CD14-positive monocyte (primary cell): Measurements from ENCODE around the gene NAPSA. TPM values are rescaled to one million over a fixed set of nuclear protein-coding genes. Genes with fewer than 3 reads are reported as not detected.

Experiments used
- DNase-seq, 3 donors: peaks; one replicate each; pipeline ENCODE4 v3.0.0-alpha.2; 2011 to 2022
- H2AFZ ChIP-seq: 2 replicates; pipeline ENCODE4 v1.6.0; 2012; ENCODE audit warnings: mild to moderate bottlenecking, low read depth, low read length, inconsistent platforms; ENCODE audit not compliant: insufficient read depth, poor library complexity, severe bottlenecking
- H3K27ac ChIP-seq, 2 donors: 1 replicate in 1 of 2; 2 replicates in 1 of 2; pipeline ENCODE4 v1.5.1; 2012 to 2013; ENCODE audit warnings: low read length in 2 of 2, control low read depth in 1 of 2, inconsistent platforms in 1 of 2, low read depth in 1 of 2, mild to moderate bottlenecking in 1 of 2
- H3K27me3 ChIP-seq, 2 donors: one replicate each; pipeline versions ENCODE4 v1.6.0 to v1.6.1; 2011 to 2013; ENCODE audit warnings: low read length in 2 of 2; ENCODE audit not compliant: control insufficient read depth in 2 of 2, insufficient read depth in 2 of 2
- H3K36me3 ChIP-seq, 2 donors: replicated peaks in 1 of 2; 1 replicate in 1 of 2; 2 replicates in 1 of 2; pipeline versions ENCODE4 v1.5.1 to v1.6.1; 2012 to 2013; ENCODE audit warnings: low read length in 2 of 2, control low read depth in 1 of 2, inconsistent platforms in 1 of 2, mild to moderate bottlenecking in 1 of 2; ENCODE audit not compliant: insufficient read depth in 2 of 2, control insufficient read depth in 1 of 2
- H3K4me1 ChIP-seq, 2 donors: 1 replicate in 1 of 2; 2 replicates in 1 of 2; pipeline versions ENCODE4 v1.5.1 to v1.6.1; 2012 to 2013; ENCODE audit warnings: low read length in 2 of 2, control low read depth in 1 of 2, inconsistent platforms in 1 of 2, mild to moderate bottlenecking in 1 of 2, moderate library complexity in 1 of 2; ENCODE audit not compliant: insufficient read depth in 2 of 2, control insufficient read depth in 1 of 2
- H3K4me2 ChIP-seq: replicated peaks from 2 replicates; pipeline ENCODE3; 2012; ENCODE audit warnings: low read length, moderate library complexity, mild to moderate bottlenecking; ENCODE audit not compliant: poor library complexity, severe bottlenecking; ENCODE audit errors: extremely low read depth
- H3K4me3 ChIP-seq, 3 experiments: fragments of 200-600 bp in 1 of 3; sonication (generic) in 1 of 3; replicated peaks in 1 of 3; 1 replicate in 2 of 3; 2 replicates in 1 of 3; pipeline ENCODE4 v1.5.1; 2011 to 2013; ENCODE audit warnings: low read length in 3 of 3, mild to moderate bottlenecking in 3 of 3, control low read depth in 2 of 3, low read depth in 2 of 3, inconsistent platforms in 1 of 3, moderate library complexity in 1 of 3
- H3K79me2 ChIP-seq: 2 replicates; pipeline ENCODE4 v1.6.0; 2012; ENCODE audit warnings: mild to moderate bottlenecking, control low read depth, inconsistent platforms, low read length, moderate library complexity; ENCODE audit not compliant: insufficient read depth
- H3K9ac ChIP-seq: 2 replicates; pipeline ENCODE4 v1.6.0; 2017; ENCODE audit warnings: low read length, mild to moderate bottlenecking; ENCODE audit not compliant: insufficient read depth, poor library complexity, severe bottlenecking
- H3K9me3 ChIP-seq, 2 donors: replicated peaks in 1 of 2; 1 replicate in 1 of 2; 2 replicates in 1 of 2; pipeline versions ENCODE4 v1.5.1 to v1.6.1; 2012 to 2013; ENCODE audit warnings: low read length in 2 of 2, control low read depth in 1 of 2; ENCODE audit not compliant: control insufficient read depth in 1 of 2, insufficient read depth in 1 of 2
- H4K20me1 ChIP-seq: 2 replicates; pipeline ENCODE4 v1.6.0; 2012; ENCODE audit warnings: mild to moderate bottlenecking, low read length, control low read depth, moderate library complexity; ENCODE audit not compliant: insufficient read depth
- H3K27ac Mint-ChIP-seq, 7 donors: one replicate each; pipeline ENCODE4 v1.8.0; 2020; ENCODE audit warnings: mild to moderate bottlenecking in 7 of 7, mixed read lengths in 7 of 7, moderate library complexity in 6 of 7, inconsistent platforms in 2 of 7
- H3K27me3 Mint-ChIP-seq, 3 donors: one replicate each; pipeline ENCODE4 v1.8.0; 2021 to 2022; ENCODE audit warnings: low read depth in 3 of 3, mild to moderate bottlenecking in 3 of 3, mixed read lengths in 3 of 3, moderate library complexity in 3 of 3, inconsistent platforms in 1 of 3
- H3K36me3 Mint-ChIP-seq, 2 donors: one replicate each; pipeline ENCODE4 v1.8.0; 2020; ENCODE audit warnings: mixed read lengths in 2 of 2, inconsistent platforms in 1 of 2, mild to moderate bottlenecking in 1 of 2
- H3K4me1 Mint-ChIP-seq: one replicate; pipeline ENCODE4 v1.8.0; 2020; ENCODE audit warnings: mild to moderate bottlenecking, mixed read lengths
- H3K4me3 Mint-ChIP-seq, 2 donors: one replicate each; pipeline ENCODE4 v1.8.0; 2020; ENCODE audit warnings: mild to moderate bottlenecking in 2 of 2, mixed read lengths in 2 of 2, moderate library complexity in 1 of 2
- H3K9me3 Mint-ChIP-seq, 7 donors: one replicate each; pipeline ENCODE4 v1.8.0; 2020 to 2022; ENCODE audit warnings: mixed read lengths in 7 of 7, mild to moderate bottlenecking in 6 of 7, moderate library complexity in 6 of 7, inconsistent platforms in 2 of 7
- WGBS: methylation state at CpG from one replicate; pipeline ENCODE4 v1.1.5; 2013; ENCODE audit warnings: missing lambda C conversion rate; ENCODE audit not compliant: insufficient coverage; 5-methylcytosine and 5-hydroxymethylcytosine counted together
- intact Hi-C, 2 donors: fragments of 100-400 bp; cut with micrococcal nuclease; formaldehyde crosslinking; loops; one replicate each; pipeline versions ENCODE4 v1.15.0 to v1.15.1; 2023
- polyA plus RNA-seq, 3 donors: library from polyadenylated mRNA; depleted of rRNA in 1 of 3; unstranded in 2 of 3; stranded (reverse) in 1 of 3; fragments of 300-500 nt in 2 of 3; fragments of >200 nt in 1 of 3; fragmentation: Illumina TruSeq in 2 of 3; gene quantifications; 1 replicate in 2 of 3; 2 replicates in 1 of 3; pipeline ENCODE4 v1.2.3, GENCODE V29; 2012 to 2021
- TF ChIP-seq, protein P1 (sequence below): fragments of 200-600 bp; IDR thresholded peaks from one replicate; pipeline ENCODE4 v1.8.0; 2022; ENCODE audit warnings: antibody characterized with exemption, mild to moderate bottlenecking

NAPSA gene
- polyA plus RNA-seq, 3 donors, result 0.27 to 1.3 (median 0.52) TPM

DNA sequence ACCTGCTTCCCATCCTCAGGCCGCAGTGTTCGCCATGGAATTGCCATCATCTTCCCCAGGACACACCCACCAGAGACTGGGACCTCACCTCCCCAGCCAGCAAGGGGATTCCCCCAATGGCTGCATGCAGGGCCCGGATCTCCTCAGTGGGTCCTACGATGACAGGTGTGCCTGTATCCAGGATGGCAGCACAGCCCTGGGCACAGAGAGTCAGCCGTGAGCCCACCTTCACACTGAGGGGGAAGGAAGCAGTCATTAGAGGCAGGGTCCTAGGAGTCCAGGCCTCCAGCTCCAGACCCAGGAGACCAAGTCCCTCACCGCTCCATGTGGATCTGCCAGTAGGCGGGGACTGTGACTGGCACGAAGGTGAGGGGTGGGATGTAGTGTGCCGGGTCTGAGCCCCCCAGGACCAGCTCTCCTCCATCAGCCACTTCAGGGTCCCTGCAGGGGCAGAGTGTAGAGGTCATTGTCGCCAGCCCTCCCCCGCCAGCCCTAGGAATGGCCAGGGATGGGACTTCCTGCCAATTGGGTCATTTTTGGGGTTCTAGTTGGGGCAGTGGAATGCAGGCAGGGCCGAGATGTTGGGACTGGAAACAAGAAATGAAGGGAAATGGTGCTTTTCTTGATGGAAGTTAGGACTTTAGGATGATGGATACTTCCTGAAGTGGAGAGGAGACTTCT is 30.6 kb downstream of the NAPSA start:
- H4K20me1 ChIP-seq, result peaks cover 61% of the 10 kb centered on the region
- H3K27ac ChIP-seq, result no peak overlapping the region
- no peak overlapping the region for H3K4me3 Mint-ChIP-seq
- H3K36me3 Mint-ChIP-seq, result peaks cover 41 to 58% of the 10 kb centered on the region in 2 donors
- peaks cover 0 to 16% (median 8%) of the 10 kb centered on the region in 7 donors for H3K9me3 Mint-ChIP-seq
- no peak overlapping the region for H3K4me2 ChIP-seq
- TF ChIP-seq, protein P1, sequence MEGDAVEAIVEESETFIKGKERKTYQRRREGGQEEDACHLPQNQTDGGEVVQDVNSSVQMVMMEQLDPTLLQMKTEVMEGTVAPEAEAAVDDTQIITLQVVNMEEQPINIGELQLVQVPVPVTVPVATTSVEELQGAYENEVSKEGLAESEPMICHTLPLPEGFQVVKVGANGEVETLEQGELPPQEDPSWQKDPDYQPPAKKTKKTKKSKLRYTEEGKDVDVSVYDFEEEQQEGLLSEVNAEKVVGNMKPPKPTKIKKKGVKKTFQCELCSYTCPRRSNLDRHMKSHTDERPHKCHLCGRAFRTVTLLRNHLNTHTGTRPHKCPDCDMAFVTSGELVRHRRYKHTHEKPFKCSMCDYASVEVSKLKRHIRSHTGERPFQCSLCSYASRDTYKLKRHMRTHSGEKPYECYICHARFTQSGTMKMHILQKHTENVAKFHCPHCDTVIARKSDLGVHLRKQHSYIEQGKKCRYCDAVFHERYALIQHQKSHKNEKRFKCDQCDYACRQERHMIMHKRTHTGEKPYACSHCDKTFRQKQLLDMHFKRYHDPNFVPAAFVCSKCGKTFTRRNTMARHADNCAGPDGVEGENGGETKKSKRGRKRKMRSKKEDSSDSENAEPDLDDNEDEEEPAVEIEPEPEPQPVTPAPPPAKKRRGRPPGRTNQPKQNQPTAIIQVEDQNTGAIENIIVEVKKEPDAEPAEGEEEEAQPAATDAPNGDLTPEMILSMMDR, result no peak
- H3K4me1 ChIP-seq, result peaks cover 83 to 91% of the 10 kb centered on the region in 2 donors
- H3K9me3 ChIP-seq, result no peaks in the 10 kb centered on the region
- H2AFZ ChIP-seq, result no peak overlapping the region
- intact Hi-C loops, result no loop called here
- H3K27me3 Mint-ChIP-seq, result peaks cover 1 to 10% (median 9%) of the 10 kb centered on the region in 3 donors
- peaks cover 73% of the 10 kb centered on the region for H3K4me1 Mint-ChIP-seq
- H3K27me3 ChIP-seq, result no peaks in the 10 kb centered on the region
- H3K4me3 ChIP-seq, result no peak overlapping the region
- H3K27ac Mint-ChIP-seq, result peak overlapping the region in 4 of 7 donors; percentile 6 to 94 (median 64)
- peaks cover 45% of the 10 kb centered on the region for H3K79me2 ChIP-seq
- no peak overlapping the region for H3K9ac ChIP-seq
- 99% methylated on average over 8 of the region's 12 CpGs for WGBS
- peaks cover 39 to 55% of the 10 kb centered on the region in 2 donors for H3K36me3 ChIP-seq
- DNase-seq, result no peak

DNA sequence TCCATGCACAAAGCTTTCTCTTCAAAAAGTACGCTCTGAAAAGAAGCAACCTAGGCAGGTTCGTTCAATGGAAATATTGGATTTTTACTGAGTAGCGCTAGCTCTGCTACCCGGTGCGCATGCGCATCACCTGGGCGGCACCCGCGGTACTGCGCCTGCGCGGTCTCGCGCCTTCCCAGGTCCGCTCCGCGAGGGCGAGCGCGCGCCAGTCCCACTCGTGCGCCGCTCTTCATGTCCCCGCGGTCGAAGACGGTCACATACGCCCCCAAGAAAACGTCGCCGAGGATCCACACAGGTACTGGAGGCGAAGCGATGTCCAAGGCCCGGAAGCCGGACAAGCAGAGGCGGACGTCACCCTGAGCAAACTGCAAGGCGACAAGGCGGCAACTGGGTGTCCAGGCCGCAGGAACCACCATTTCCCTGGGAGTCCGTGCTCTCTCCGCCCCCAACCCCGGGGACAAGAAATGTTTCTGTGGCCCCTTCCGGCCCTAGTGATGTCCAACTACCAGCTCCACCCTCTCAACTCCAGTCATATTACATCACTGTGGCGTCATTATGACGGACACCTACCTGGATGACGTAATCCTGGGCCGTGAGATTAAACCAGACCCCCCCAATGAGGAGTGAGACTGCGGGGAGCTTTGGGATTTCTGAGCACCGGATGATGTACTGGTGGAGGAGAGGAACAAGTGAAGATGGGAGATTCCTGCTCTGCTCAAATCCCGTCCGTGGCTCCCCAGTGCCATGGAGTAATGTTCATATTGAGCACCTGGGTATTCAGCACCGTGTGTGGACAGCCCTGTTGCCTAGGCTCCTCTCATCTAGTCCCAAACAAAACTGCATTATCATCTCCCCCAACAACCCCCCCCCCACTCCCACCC is 31.5 kb downstream of the NAPSA start:
- Mint-ChIP-seq H3K4me1 (peaks cover 74% of the 10 kb centered on the region), H3K27me3 (peaks cover 4 to 17% (median 15%) of the 10 kb centered on the region in 3 donors), H3K9me3 (peaks cover 0 to 18% (median 12%) of the 10 kb centered on the region in 7 donors), H3K4me3 (peak overlapping the region; percentile 84 to 96), H3K27ac (peak overlapping the region; percentile 88 to 95 (median 91)), H3K36me3 (peaks cover 36 to 50% of the 10 kb centered on the region in 2 donors)
- Histone ChIP-seq H3K36me3 (peaks cover 39 to 46% of the 10 kb centered on the region in 2 donors), H3K4me2 (peak overlapping the region; percentile 83), H3K9ac (no peak overlapping the region), H3K27me3 (no peaks in the 10 kb centered on the region), H3K9me3 (no peaks in the 10 kb centered on the region), H3K4me3 (peak overlapping the region; percentile 29 to 83 (median 47)), H4K20me1 (peaks cover 52% of the 10 kb centered on the region), H3K79me2 (peaks cover 36% of the 10 kb centered on the region), H3K27ac (peak overlapping the region; percentile 64 to 67), H3K4me1 (peaks cover 80 to 88% of the 10 kb centered on the region in 2 donors), H2AFZ (peak overlapping the region; percentile 33)
- DNase-seq, result peak; percentile 74 to 79 (median 76)
- TF ChIP-seq, protein P1, result no peak
- intact Hi-C loops, result no loop called here
- WGBS, result 2% methylated on average over 44 of the region's 54 CpGs
